ENCODE results near the gene SLC25A42. TPM values are rescaled to one million over a fixed set of nuclear protein-coding genes. Genes with fewer than 3 reads are reported as not detected.

The SLC25A42 gene
- total RNA-seq, 1 experiment from 2014 or later, result 8.0 TPM

- Histone ChIP-seq H3K36me3 (ENCODE audit: low read depth, low read length) (no peaks in the 10 kb centered on the region), H3K27me3 (ENCODE audit: low read length) (no peaks in the 10 kb centered on the region), H3K9me2 (replicated peaks; ENCODE audit: low read length) (no peaks in the 10 kb centered on the region), H4K20me1 (ENCODE audit: low read length) (no peaks in the 10 kb centered on the region), H3K79me2 (ENCODE audit: low read length) (no peaks in the 10 kb centered on the region), H3K4me1 (ENCODE audit: insufficient read depth, low read length) (no peaks in the 10 kb centered on the region), H3K9me3 (ENCODE audit: low read length) (no peaks in the 10 kb centered on the region), H3F3A (ENCODE audit: low read length, unreplicated experiment) (no peaks in the 10 kb centered on the region), H3K4me2 (ENCODE audit: low read length) (no peak overlapping the region), H3K27ac (ENCODE audit: low read length) (no peak overlapping the region), H3K4me3 (ENCODE audit: low read length) (no peak overlapping the region), H3K9ac (ENCODE audit: low read length) (no peak overlapping the region), H2AFZ (ENCODE audit: low read length) (no peak overlapping the region)
- no TSS peak for BruUV-seq (replicated peaks)
- ATAC-seq (no peak), DNase-seq (no peak)
- TF ChIP-seq EZH2phosphoT487 (IDR thresholded peaks at IDR 0.05; ENCODE audit: borderline replicate concordance, low read length) (no peak), EZH2 (IDR thresholded peaks at IDR 0.05; ENCODE audit: low read length, unreplicated experiment) (no peak), CTCF (conservative IDR thresholded peaks at IDR 0.05; ENCODE audit: low read depth, low read length) (no peak)
- ChIA-PET POLR2A (ENCODE audit: unreplicated experiment) (no interaction called here), CTCF (no interaction called here)
- intact Hi-C loops (cut with micrococcal nuclease), result no loop called here
Measured at GRCh38 chr19:19071897-19072296, 8.1 kb downstream of the SLC25A42 start.

GRCh38 chr19:19074196-19074882 is 10.5 kb downstream of the SLC25A42 start:
- TF ChIP-seq EZH2phosphoT487 (IDR thresholded peaks at IDR 0.05; ENCODE audit: borderline replicate concordance, low read length), result no peak
- TF ChIP-seq EZH2 (IDR thresholded peaks at IDR 0.05; ENCODE audit: low read length, unreplicated experiment), result no peak
- no peak for TF ChIP-seq CTCF (conservative IDR thresholded peaks at IDR 0.05; ENCODE audit: low read depth, low read length)
- Histone ChIP-seq H2AFZ (ENCODE audit: low read length) (no peak overlapping the region), H3F3A (ENCODE audit: low read length, unreplicated experiment) (no peaks in the 10 kb centered on the region), H3K27ac (ENCODE audit: low read length) (no peak overlapping the region), H3K36me3 (ENCODE audit: low read depth, low read length) (no peaks in the 10 kb centered on the region), H3K9me3 (ENCODE audit: low read length) (no peaks in the 10 kb centered on the region), H3K4me2 (ENCODE audit: low read length) (no peak overlapping the region), H3K9me2 (replicated peaks; ENCODE audit: low read length) (no peaks in the 10 kb centered on the region), H3K79me2 (ENCODE audit: low read length) (no peaks in the 10 kb centered on the region), H3K4me3 (ENCODE audit: low read length) (no peak overlapping the region), H3K27me3 (ENCODE audit: low read length) (no peaks in the 10 kb centered on the region), H3K9ac (ENCODE audit: low read length) (no peak overlapping the region), H4K20me1 (ENCODE audit: low read length) (no peaks in the 10 kb centered on the region), H3K4me1 (ENCODE audit: insufficient read depth, low read length) (no peaks in the 10 kb centered on the region)
- intact Hi-C loops (cut with micrococcal nuclease), result no loop called here
- no TSS peak for BruUV-seq (replicated peaks)
- DNase-seq (no peak), ATAC-seq (no peak)
- CTCF ChIA-PET, result no interaction called here
- POLR2A ChIA-PET (ENCODE audit: unreplicated experiment), result no interaction called here

GRCh38 chr19:19075126-19075525 is 11.3 kb downstream of the SLC25A42 start:
- no peaks in the 10 kb centered on the region for H3K27me3 ChIP-seq (ENCODE audit: low read length)
- no peaks in the 10 kb centered on the region for H3K4me1 ChIP-seq (ENCODE audit: insufficient read depth, low read length)
- H3K4me3 ChIP-seq (ENCODE audit: low read length), result no peak overlapping the region
- H3K79me2 ChIP-seq (ENCODE audit: low read length), result no peaks in the 10 kb centered on the region
- TF ChIP-seq CTCF (conservative IDR thresholded peaks at IDR 0.05; ENCODE audit: low read depth, low read length) (no peak), EZH2phosphoT487 (IDR thresholded peaks at IDR 0.05; ENCODE audit: borderline replicate concordance, low read length) (no peak), EZH2 (IDR thresholded peaks at IDR 0.05; ENCODE audit: low read length, unreplicated experiment) (no peak)
- H3K36me3 ChIP-seq (ENCODE audit: low read depth, low read length), result no peaks in the 10 kb centered on the region
- no peak overlapping the region for H3K9ac ChIP-seq (ENCODE audit: low read length)
- no peaks in the 10 kb centered on the region for H3F3A ChIP-seq (ENCODE audit: low read length, unreplicated experiment)
- intact Hi-C loops (cut with micrococcal nuclease), result no loop called here
- no peaks in the 10 kb centered on the region for H3K9me3 ChIP-seq (ENCODE audit: low read length)
- H2AFZ ChIP-seq (ENCODE audit: low read length), result no peak overlapping the region
- no peak for DNase-seq
- no peaks in the 10 kb centered on the region for H3K9me2 ChIP-seq (replicated peaks; ENCODE audit: low read length)
- BruUV-seq (replicated peaks), result no TSS peak
- no peaks in the 10 kb centered on the region for H4K20me1 ChIP-seq (ENCODE audit: low read length)
- CTCF ChIA-PET, result no interaction called here
- no peak overlapping the region for H3K27ac ChIP-seq (ENCODE audit: low read length)
- no peak overlapping the region for H3K4me2 ChIP-seq (ENCODE audit: low read length)
- POLR2A ChIA-PET (ENCODE audit: unreplicated experiment), result no interaction called here
- no peak for ATAC-seq
